ENCODE results near the gene NAA38.

Gene NAA38

GRCh38 chr17:7823581-7824001 lies 33.8 kb downstream of the NAA38 start:
- no peak for DNase-seq (ENCODE audit: low spot score)

GRCh38 chr17:7822126-7822525 lies 35.2 kb downstream of the NAA38 start:
- DNase-seq (ENCODE audit: low spot score), result no peak

- DNase-seq (ENCODE audit: low spot score), result no peak
Measured at GRCh38 chr17:7820231-7820630, 37.1 kb downstream of the NAA38 start.

- no peak for DNase-seq (ENCODE audit: low spot score)
Measured at GRCh38 chr17:7818746-7819645, 38.4 kb downstream of the NAA38 start.

GRCh38 chr17:7818026-7818425 lies 39.3 kb downstream of the NAA38 start:
- no peak for DNase-seq (ENCODE audit: low spot score)

- DNase-seq (ENCODE audit: low spot score), result no peak
Measured at GRCh38 chr17:7817643-7817964, 39.8 kb downstream of the NAA38 start.

- no peak for DNase-seq (ENCODE audit: low spot score)
Measured at GRCh38 chr17:7816926-7817642, 40.3 kb downstream of the NAA38 start.

GRCh38 chr17:7814969-7815368 lies 42.4 kb downstream of the NAA38 start:
- no peak for DNase-seq (ENCODE audit: low spot score)

- no peak for DNase-seq (ENCODE audit: low spot score)
Measured at GRCh38 chr17:7811251-7811650, 46.1 kb downstream of the NAA38 start.

- DNase-seq (ENCODE audit: low spot score), result peak; percentile 68
Measured at GRCh38 chr17:7809791-7810343, 47.5 kb downstream of the NAA38 start.

GRCh38 chr17:7809086-7809790 lies 48.1 kb downstream of the NAA38 start:
- DNase-seq (ENCODE audit: low spot score), result peak; percentile 68

GRCh38 chr17:7807206-7807605 lies 50.2 kb downstream of the NAA38 start:
- no peak for DNase-seq (ENCODE audit: low spot score)

Data from kidney tubule cell (primary cell).